Fibroblast of skin of left biceps (primary cell): ENCODE results near the gene GABRB3.

Experiments used
- DNase-seq, 2 experiments: peaks; one replicate each; pipeline ENCODE4 v3.0.0-alpha.2; 2013; ENCODE audit warnings: low read depth in 2 of 2

GABRB3 gene

DNA sequence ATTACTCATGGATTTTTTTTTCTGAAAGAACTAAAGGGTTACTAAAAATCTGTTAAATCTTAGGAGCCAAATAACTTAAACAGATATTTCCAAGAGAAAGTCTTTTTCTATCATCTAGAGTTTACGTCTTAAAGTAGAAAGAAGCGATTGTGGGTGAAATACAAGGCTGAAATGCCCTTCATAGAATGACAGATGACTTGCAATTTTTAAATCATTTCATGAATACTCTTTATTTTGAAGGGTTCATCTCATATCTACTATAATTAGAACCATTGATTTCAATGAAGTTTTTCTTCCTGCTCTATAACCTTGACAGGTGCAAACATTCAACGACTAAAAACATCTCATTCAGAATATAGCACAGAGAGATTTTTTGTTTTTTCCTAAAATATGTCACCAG is 217.0 kb downstream of the GABRB3 start:
- no peak for DNase-seq

DNA sequence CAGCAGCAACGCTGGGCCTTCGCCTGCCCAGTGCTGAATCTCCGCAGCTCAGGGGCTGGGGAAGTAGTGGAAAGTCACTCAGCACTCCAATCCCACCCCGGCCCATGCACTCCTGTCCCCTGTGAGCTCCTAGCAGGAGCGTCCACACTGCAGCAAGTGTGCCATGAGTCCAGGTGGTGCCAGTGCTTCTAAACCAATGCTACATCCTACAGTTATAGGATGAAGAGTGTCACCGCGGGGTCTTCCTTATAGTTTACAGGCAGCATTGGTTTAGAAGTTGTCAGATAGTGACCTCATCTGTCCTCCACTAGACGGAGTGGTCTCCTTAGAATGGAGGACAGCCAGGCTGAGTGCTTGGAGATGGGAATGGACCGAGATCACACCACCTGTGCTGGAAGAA is 221.4 kb downstream of the GABRB3 start:
- no peak for DNase-seq

DNA sequence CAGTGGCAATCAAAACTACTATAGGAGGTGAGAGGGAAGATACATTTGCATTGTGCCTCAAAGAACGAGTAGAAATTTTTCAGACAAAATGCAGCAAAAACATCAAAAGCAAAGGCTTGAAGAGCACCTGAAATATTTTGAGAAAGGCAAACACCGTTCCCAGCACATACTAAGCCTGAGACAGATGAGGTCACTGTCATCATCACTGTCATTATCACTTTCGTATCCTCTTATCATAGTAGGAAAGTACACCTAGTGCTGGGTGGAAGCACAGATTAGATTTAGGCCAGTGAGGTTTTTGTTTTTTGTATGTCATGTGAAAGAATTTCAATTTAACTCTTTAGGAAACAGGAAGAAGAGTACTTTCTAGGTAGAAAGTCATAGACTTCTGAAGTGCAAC is 222.0 kb downstream of the GABRB3 start:
- no peak for DNase-seq

DNA sequence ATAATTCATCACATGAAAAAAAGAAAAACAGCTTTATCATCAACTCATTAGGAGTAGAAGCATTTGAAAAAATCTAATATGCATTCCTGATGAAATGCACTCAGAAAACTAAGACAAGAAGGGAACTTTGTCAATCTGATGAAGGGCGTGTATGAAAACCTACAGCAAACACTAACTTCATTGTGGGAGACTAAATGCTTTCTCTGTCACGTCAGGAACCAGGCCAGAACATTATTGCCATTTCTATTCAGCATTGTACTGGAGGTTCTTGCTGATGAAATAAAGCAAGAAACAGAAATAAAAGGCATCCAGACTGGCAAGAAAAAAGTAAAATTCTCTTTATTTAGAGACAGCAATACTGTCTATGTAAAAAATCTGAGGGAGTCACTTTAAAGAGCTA is 235.2 kb downstream of the GABRB3 start:
- DNase-seq: no peak

DNA sequence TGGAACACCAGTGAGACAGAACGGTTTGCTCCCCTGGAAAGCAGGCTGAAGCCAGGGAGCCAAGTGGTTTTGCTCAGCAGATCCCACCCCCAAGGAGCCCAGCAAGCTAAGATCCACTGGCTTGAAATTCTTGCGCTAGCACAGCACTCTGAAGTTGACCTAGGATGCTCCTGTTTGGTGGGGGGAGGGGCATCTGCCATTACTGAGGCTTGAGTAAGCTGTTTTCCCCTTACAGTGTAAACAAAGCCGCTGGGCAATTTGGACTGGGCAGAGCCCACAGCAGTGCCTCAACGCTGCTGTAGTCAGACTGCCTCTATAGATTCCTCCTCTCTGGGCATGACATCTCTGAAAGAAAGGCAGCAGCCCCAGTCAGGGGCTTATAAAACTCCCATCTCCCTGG is 241.4 kb downstream of the GABRB3 start:
- no peak for DNase-seq

DNA sequence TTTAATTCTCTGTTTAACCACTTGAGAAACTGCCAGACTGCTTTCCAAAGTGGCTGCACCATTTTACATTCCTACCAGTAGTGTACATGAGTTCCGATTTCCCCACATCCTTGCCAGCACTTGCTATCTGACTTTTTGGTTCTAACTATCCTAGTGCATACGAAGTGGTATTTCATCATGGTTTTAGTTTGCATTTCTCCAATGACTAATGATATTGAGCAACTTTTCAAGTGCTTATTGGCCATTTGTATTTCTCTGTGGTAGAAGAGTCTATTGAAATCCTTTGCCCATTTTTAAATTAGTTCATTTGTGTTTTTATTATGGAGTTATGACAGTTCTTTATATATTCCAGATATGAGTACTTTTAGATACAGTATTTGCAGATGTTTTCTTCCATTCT is 247.8 kb downstream of the GABRB3 start:
- DNase-seq: no peak

DNA sequence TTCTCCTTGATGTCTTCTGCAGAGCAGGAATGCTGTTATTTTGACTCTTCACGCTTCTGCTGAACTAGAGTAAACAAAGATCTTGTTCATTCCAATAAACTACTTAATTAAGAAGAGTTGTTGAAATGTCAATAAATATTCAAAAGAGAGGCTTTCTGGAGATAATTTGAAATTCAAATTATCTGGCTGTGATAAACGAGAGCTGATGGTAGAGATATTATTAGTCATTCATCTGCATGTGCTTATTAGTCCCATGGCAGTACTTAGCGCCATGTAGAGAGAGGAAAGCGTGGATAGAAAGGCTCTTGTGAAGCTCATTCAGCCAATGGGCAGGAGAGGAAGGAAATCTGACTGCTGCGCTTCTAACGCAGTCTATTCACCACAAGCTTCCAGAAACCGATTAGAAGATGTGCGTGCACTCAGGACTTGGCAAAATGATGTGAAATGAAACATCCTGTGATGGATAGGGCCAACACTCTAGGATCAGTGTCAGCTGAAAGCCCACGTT is 251.1 kb downstream of the GABRB3 start:
- no peak for DNase-seq

DNA sequence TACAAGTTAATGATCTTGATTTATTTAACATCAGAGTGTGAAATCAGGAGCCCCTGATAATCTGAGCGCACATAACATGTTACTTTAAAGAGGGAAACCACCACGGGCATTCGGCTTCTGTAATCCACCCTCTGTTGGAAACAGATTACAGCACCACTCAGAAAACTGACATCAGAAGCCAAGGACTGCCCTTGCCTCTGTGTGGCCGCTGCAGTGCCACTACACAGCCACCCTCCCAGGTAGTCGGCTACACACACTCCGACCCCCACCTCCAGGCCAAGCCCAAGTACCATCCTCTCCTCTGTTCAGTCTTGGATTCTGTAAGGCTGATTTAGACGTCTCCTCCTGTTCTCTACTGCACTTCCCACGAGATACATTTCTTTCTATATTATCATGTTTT is 251.7 kb downstream of the GABRB3 start:
- DNase-seq: no peak

DNA sequence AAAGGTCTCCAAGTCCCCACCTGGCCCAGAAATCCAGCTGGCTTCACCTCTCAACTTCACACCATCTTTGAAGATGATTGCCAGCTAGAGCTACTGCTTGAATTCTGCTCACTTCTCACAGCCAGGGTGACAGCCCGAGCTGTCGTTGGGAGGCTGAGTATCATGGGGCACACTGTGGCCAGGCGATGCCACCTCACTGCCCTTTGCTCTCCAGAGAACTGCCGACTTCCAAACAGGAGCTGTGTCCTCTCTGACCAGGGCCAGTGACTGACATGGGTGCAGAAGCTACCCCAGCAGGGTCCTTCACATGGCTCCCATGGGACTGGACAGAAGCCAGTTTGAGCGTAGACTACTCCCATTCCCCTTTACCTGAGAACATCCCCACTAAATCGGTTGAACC is 254.0 kb downstream of the GABRB3 start:
- DNase-seq: no peak

DNA sequence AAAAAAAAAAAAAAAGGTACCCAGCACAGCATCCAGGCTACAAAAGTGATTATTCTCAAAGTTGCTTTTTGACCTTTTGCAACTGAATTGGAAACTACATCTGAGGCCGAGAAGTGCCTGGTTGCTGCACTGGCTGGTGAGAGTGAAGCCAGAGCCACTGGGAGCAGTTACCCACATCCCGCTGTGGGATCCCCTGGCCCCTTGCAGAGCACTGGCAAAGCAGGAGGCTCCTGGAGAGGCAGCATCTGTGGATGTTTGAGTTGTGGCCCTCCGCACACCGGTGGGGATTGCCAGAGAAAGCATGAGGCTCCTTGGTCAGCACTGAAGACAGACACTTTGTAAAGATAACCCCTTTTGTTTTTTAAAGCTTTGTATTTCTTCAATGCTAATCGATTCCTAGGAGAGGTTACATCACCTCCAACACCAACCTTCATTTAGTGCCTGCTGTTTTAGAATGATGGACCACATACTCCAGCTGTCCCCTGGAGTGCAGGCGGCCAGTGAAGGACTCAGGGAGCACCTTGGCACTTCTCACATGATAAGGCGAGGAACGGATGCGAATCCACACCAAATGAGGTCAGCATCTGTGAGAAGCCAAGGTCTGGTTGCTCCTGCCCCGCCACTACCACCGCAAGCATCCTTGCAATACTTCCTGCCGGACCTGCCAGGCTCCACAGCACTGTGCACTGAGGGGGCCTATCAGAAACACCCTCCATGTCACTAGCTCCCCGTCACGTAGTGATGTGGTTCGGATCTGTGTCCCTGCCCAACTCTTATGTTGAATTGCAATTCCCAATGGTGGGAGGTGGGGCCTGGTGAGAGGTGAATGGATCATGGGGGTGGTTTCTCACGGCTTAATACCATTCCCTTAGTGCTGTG is 256.5 kb downstream of the GABRB3 start:
- no peak for DNase-seq

DNA sequence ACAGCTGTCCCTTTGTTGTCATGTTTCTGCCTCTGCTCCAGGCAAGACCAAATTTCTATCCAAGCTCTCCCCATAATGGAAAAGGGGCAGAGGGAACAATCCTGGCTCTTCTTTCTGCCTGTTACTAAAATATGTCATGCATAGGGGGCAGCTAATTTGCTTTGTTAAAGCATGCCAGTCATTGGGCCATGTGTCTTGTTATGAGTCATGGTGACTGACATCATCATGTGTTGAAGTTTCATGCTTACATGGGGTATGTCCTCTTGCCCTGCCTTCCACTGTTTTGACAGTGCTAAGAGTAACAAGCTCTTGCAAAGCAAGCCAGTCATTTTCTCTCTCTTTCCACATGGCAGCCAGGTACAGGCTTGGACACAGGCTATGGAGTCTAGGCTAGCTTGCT is 268.9 kb downstream of the GABRB3 start:
- no peak for DNase-seq
